NCI-H2081 treated with DMSO at 0.1 percent for 48 hours (cell line): ENCODE data around the gene MAX.
A peak's percentile ranks its signal among the peaks of the same experiment; 100 is the strongest.

ENCODE experiments used
- DNase-seq: peaks from one replicate; lab custom pipeline; 2025; lab: John Stamatoyannopoulos, UW

MAX gene, protein sequence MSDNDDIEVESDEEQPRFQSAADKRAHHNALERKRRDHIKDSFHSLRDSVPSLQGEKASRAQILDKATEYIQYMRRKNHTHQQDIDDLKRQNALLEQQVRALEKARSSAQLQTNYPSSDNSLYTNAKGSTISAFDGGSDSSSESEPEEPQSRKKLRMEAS

DNA sequence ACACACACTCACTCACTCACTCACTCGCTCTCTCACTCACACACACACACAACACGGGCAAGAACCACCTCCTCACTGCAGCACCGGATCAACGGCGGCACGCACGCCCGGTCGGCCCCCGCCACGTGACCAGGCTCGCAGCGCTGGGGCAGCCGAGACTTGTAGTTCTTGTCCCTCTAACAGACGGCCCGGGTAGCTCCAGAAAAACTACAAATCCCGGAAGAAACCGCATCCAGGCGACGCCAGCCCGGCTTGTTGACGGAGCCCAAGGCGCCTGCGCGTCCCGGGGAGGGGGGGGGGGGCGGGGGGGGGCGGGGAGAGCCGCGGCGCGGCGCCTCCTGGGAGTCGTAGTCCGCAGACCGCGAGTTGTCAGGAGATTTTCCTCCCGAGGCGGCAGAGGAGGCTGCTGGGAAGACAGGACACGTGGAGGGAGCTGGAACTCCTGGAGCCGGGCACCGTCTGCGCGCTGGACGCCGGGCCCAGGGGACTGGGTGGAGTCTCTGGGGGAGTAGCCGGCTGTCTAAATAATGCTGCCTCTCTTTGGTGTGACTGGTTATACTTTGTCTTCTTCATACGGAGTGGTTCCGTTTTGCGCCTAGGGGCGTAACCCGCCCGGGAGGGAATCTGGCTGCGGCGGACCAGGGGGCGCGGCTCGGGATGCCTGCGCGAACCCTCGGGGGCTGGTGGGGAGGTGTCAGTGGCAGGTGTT, at the start of gene MAX:
Gene MAX, minus strand, starts transcription at position 77 of the 709 bp plus-strand sequence. CDS start 178 bp downstream, outside the sequence.
- DNase-seq: peak; percentile 86

DNA sequence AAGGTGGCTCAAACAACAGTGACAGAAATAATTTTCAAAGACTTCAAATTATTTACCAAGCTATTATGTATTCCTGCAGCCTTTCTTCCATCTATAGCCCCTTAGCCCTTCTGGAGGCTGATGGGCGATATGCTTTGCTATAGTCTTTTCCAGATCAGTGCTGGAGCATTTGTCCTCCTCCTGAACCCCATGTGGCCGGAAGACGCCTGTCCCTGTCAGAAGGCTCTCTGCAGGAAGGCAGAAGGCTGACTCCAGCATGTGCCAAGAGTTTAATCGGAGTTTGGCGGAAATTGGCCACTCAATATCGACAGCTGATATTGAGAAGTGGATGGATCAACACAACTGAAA, 49.3 kb upstream of the MAX start:
- DNase-seq: no peak

DNA sequence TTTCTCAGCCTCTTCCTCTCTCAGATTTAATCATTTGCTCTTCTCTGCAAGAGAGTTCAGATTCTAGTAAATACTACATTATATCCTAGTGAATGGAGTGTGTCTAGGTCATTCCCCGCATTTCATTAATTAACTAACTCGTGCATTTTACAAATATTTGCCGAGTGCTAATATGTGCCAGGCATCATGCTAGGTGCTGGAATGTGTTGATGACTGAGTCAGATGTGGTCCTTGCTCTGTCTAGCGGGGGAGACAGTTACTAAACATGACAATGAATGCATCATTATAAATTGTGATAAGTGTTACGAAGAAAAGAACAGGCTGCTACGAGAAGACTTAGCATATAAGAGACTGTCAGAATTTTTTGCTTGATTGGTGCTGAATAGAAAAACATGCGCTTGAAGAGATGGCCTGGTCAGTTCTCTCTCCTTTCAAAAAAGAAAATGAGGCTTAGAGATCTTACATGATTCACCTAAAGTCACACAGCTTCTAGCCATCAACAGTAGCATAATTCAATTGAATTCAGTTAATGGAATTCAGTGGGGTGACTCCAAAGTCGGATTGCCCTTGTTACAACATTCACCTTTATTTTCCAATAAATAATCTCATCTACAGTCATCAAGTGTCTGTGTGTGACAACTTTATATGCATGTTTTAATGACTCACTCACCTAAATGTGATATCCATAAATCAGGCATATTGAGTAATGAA, 48.7 kb upstream of the MAX start:
- DNase-seq: no peak

DNA sequence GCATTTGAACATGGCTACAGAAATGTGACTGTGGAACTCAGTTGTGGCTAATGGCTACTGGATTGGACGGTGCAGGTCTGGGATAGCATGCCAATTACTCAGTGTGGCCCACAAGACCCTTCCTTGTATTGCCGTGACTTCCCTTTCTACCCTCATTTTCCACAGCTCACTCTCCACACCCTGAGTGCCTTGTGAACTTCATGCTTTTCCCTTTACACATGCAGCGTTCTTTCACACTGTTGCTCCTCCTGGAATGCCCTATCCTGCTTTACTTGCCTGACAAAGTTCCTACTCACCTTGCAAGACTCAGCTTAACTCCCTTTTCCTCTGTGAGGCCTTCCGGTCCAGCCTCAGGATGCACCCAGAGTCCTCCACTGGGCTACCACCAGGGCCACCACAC, 46.8 kb upstream of the MAX start:
- DNase-seq: no peak

DNA sequence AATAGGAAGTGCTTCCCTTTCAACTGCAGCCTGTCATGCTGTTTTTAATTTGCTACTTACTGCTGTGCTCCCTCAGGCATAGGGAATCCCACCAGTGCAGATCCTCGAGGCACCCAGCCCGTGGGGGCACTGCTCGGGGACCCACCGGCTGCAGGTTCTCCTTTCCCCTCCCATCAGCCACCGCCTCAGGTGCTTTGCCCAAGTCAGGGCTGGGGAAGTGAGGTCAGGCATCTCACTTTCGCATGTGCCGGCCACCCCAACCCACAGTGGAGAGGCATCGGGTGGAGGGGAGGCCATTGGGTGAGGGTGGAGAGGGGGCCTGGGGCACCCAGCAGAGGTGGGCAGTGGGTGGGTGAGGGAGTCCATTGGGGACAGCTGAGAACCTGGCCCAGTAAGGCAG, 41.9 kb upstream of the MAX start:
- no peak for DNase-seq

DNA sequence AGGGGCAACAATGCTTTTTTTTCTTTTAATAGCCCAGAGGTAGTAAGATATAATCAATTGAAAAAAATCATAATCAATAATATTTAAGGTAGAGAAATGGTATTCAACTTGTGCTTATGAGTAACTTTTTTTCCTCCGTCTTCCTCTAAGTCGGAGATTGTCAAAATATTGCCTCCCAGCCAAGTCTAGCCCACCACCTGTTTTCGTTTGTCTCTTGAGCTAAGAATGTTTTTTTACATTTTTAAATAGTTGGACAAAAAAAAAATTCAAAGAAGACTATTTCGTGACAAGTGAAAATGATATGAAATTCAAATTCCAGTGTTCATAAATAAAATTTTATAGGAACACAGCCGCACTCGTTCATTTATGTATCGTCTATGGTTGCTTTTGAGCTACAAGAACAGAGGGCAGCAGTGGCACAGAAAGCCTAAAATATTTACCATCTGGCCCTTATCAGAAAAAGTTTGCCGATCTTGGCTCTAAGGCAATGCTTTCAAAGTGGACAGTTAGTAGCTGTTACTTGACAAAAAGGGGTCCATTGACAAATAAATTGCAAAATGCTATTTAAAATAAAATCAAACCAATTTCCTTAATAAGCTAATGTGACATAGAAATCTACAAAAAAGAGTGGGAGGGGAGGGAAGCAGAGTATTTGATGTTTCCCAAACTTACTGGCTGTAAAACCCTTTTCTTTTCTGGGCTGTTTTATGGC, 40.8 kb upstream of the MAX start:
- no peak for DNase-seq

DNA sequence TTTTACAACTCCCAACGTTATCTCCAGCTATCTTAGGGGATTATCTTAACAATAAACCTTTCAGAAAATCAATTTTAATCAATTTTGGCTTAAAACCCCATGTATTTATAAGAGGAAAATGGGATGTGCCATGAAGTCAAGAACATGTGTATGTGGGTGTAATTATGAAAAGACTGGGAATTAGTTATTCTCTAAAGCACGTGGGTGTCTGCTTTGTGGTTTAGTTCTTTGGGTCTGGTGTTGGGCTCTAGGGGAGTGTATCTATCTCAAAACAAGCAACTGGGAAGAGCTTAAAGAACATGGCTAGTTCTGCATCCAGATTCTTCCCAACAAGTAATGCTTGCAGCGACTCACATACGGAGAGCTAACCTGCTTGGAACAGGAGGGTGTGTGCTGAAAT, 40.1 kb upstream of the MAX start:
- no peak for DNase-seq

DNA sequence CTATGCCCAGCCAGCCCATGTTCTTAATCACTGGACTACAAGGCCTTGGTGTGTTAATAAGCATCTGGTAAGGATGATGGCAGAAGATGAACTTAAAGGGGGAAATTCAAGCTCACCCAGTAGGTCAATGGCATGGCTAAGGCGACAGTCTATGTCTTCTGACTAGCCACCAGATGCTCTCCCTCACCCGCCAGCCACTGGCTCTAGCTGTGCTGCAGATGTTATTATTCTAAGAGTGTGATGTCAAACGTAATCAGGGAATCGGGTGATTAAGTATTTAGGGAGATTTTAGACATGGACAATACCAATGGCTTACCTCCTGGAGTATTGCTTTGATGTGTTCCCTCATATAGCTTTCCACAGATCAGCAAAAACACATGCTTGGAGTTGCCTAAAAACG, 39.2 kb upstream of the MAX start:
- no peak for DNase-seq

DNA sequence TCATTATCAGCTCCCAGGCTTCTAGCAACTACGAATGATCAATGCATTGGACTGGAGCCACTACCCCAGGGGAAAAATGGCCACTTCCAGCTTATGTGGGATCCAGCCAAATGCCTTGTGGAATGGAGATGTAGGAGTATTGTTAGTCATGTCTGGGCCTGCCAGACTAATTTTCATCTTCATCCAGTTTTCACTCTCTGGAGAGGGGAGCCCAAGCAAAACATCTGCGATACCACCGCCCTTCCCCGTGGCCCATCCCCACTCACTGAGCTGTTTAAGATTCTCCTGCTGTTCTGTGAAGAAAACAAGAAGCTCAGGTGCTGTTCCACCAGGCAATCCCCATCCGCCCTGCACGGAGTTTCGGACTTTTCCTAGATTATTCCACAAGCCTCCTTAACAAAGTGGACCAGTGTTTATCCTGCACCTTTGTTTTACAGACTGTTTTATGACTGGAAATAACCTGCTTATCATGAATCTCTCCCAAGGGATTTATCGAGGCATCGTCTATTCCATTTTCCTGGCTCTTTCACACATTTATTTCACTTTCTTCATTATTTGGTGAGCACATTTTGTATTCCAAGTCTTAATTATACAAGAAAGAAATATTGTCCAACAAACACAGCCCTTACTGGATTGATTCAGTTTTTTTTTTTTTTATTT, 35.5 kb upstream of the MAX start:
- DNase-seq: no peak

DNA sequence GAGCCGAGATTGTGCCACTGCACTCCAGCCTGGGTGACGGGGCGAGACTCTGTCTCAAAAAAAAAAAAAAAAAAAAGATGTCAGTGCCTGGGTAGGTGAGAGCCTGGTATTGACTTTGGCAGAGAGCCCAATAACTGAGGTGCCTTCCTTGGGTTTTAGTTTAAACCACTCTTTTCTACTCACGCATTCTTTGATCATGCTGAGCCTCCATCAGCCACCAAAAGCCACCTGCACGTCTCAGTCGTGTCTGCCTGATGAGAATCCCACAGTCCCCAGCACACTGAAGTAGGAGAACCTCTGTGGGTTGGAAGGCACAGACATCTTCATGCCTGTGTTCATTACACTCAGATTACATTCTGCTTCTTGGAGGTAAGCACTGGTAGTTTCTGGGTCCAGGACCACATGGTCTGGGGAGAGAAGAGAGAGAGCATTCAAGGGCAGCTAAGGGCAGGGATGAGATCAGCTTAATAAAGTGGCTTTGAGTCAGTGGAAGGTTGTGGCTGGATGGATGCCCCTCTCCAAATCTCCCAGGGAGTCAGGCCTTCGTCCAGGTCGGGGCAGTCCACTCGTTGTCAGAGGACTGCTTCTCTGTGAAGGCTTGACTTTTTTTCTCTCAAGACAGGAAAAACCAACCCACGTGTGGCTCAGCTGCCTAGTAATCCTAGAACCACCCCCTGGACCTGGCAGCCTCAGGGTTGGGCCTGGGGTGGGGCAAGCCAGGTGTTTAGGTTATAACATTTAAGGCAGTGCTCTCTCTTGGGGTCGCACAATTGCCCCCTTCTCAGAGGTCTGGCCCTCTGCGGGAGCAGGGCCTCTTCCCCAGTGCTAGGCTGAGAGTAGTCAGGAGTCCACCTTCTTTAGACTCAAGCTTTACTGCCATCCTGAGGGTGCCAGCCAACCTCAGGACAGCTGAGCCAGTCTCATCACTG, 32.6 kb upstream of the MAX start:
- no peak for DNase-seq

DNA sequence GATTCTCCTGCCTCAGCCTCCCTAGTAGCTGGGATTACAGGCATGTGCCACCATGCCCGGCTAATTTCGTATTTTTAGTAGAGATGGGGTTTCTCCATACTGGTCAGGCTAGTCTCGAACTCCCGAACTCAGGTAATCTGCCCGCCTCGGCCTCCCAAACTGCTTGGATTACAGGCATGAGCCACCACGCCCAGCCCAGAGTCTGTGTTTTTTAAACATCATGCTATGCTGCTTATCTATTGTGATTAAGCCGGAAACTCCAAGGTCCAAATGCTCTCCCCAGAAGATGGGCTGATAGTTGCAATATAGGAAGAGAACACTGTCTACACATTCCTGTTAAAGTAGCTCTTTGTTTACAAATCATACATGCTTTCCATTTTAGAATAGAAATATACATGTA, 30.5 kb upstream of the MAX start:
- no peak for DNase-seq

DNA sequence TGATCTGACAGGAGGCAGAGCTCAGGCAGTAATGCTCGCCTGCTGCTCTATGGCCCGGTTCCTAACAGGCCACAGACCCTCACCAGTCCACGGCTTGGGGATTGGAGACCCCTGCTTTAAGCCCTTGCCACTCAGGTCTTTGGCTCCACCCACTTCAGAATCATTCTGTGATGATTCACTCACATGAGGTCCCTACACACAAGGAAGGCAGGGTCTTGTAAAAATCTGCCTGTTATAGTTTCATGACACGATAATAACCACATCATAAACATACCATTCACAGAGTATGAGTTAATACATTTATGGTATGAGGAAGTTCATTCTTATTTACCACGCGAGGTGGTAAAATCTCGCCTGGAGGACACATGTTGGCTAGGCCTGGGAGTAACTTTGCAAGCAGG, 29.0 kb upstream of the MAX start:
- no peak for DNase-seq

DNA sequence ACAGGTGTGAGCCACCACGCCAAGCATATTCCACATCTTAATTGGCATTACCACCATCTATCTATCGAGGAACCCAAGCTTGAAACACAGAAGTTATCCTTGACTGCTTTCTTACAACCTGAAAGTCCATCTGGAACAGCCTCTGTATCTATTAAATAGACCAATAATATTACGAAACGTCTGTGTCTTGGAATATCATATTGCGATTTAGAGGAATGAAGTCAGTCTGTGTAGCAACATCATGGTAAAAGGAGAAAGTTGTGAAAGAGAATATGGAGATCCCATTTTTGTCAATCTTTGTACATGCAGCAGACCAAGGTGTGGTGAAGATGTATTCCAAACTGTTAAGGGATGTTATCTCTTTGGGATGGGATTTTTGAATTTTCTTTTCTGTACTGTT, 25.8 kb upstream of the MAX start:
- DNase-seq: no peak

DNA sequence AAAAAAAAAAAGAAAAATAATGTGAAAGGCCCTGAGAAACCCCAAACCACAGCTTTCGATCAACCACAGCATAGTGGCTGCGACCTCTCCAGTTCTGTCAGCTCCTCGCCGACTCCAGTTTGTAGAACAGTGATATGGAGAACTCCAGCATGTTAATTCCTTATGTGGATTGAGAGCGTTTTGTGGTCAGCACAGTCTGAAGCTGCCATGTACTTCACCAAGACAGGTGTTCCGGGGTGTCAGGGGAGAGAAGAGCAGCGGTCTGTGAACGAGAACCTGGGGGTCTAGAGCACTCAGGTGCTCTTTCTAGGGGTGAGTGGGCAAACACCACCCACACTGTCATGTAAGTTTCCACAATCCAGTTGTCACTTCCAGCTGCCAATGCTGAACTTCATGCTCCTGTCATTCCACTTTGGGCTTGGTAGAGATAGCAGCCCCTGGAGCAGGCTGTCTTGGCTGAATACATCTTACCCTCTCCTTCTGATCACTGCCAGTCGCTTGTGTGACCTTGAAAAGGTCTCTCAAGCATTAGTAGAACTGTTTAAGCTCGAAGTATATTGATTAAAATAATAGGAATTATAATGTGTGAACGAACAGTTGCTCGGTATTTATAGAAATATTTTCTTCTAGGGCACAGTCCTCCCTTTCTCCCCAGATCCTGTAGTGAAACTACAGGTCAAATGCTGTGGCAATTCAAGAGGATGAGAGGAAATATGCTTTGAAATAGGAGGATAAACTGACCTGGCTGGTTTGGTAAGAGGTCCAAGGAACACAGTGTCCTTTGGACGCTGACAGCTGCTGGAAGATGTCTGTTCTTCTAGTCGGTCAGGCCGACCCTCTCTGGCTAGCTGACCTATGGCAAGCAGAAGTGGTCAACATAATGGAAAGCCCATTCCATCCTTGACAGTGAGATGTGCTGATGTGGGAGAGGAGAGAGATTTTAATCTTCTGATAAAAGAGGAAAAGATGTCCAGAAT, 15.7 kb upstream of the MAX start:
- no peak for DNase-seq

DNA sequence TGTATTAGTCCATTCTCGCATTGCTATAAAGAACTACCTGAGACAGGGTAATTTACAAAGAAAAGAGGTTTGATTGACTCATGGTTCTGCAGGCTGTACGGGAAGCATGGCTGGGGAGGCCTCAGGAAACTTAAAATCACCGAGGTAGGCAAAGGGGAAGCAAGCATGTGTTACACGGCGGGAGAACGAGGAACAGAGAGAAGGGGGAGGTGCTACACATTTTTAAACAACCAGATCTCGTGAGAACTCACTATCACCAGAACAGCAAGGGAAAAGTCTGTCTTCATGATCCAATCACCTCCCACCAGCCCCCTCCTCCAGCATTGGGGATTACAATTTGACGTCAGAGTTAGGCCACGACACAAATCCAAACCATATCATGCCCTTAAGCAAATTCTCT, 13.3 kb upstream of the MAX start:
- no peak for DNase-seq

DNA sequence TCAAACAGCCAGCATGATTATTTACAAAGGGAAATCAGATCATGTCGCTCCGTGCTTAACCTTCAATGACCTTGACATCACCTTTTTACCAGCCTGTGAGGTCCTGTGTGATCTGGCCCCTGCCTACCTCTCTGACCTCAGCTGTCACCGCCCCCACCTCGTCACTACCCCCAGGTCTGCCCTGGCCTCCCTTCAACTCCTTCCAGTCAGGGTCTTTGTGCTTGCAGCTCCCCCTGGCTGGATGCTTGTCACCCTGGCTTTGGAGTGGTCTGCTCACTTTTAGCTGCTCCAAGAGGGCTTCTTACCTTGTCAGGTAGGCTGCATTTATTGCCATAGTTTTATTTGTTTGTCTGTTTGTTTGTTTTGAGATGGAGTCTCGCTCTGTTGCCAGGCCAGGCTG, 8.2 kb upstream of the MAX start:
- DNase-seq: no peak

DNA sequence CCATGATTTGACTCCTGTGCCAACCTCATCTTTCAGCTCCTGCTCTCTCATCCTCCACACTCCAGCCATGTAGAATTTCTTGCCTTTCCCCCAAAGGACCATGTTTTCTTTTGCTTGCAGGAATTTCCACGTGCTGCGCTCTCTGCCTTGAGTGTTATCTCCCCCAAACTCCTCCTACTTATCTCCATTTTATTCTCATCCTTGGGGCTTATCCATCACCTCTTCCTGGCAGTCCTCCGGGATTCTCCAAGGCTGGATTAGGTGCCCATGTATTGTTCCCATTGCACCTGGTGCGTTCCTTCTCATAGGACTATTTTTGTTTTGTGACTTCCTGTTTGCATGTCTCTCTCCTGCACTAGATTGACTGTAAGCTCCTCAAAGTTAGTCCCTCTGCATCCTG, 7.0 kb upstream of the MAX start:
- DNase-seq: no peak

DNA sequence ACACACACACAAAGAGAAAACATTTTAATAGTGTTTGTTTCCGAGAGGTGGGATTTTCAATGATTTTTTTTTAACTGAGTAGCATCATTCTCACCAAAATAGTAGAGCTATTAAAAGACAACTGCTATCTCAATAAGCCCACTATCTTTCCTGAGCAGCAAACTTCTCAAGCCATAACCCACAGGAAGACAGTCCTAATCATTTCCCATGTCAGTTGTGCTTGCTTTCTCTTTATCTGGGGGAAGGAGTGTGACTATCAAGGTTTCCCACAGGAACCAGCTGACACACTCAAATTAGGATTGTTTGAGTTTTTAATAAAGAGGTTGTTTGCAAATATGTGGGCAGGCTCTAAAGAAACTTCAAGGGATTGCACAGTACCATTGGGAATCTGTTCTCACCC, 4.9 kb upstream of the MAX start:
- no peak for DNase-seq

DNA sequence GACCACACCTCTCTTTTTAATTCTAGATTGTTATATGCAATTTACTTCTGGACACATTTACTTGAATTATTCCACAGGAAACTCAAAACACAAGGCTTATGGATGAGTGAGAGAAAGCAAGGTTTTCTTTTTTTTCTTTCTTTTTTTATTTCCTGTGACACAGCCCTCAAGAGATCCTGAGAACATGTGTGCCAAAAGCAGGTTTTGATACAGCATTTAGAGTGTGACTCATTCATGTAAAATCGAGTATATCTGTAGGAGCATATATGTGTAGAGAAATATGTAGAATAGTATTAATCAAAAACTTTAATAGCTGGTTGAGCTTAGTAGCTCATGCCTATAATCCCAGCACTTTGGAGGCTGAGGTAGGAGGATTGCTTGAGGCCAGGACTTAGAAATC, 4.4 kb upstream of the MAX start:
- no peak for DNase-seq

DNA sequence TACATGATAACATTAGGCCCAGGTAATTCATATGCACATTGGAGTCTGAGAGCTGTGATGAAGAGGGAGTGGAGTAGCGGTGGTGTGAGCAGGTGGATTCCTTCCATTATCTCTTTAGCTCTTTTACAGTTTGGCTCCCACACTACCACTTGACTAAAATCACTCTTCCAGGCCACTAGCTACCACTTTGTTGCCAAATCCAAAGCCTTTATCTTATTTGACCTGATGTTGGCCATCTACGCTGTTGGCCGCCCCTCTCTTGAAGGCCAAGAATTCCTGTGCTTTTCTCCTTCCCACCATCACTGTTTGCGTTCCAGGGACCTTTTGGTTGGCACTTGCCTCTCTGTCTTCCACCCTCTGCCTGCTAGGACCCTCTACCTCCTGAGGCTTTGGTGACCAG, 4.0 kb upstream of the MAX start:
- no peak for DNase-seq
